ENCODE measurements around the gene SEMA5A. TPM values are rescaled to one million over a fixed set of nuclear protein-coding genes. Genes with fewer than 3 reads are reported as not detected.

The SEMA5A gene
- total and polyA plus RNA-seq, 7 experiments from 2014 or later, result 0.25 to 0.98 (median 0.46) TPM; not detected in 1

- H3K36me3 Mint-ChIP-seq, result no peaks in the 10 kb centered on the region
- H3K27ac Mint-ChIP-seq, result no peak overlapping the region
- intact Hi-C loops (cut with micrococcal nuclease), result no loop called here
- H3K27ac ChIP-seq (ENCODE audit: low read depth, low read length), result no peak overlapping the region
- H3K4me3 ChIP-seq (ENCODE audit: low read length), result no peak overlapping the region
- H3K9me3 Mint-ChIP-seq, result peaks cover 0 to 13% (median 4%) of the 10 kb centered on the region in 11 donors
- H3K27me3 Mint-ChIP-seq, result no peaks in the 10 kb centered on the region
- CTCF ChIA-PET, result no interaction called here
- no peaks in the 10 kb centered on the region for H3K9me3 ChIP-seq (ENCODE audit: control insufficient read depth in 2 of 3, low read length in 3 of 3)
- POLR2A ChIA-PET, result no interaction called here
- H3K4me3 Mint-ChIP-seq, result no peak overlapping the region
- ATAC-seq (no peak), DNase-seq (no peak)
- H3K36me3 ChIP-seq (ENCODE audit: control insufficient read depth in 2 of 3, insufficient read depth in 3 of 3, low read length in 3 of 3), result no peaks in the 10 kb centered on the region
- no peaks in the 10 kb centered on the region for H3K4me1 ChIP-seq (ENCODE audit: control insufficient read depth in 2 of 2, insufficient read depth in 2 of 2, low read length in 2 of 2)
- peaks cover 0 to 2% (median 0%) of the 10 kb centered on the region in 7 donors for H3K4me1 Mint-ChIP-seq
- no peaks in the 10 kb centered on the region for H3K27me3 ChIP-seq (ENCODE audit: control insufficient read depth in 2 of 2, insufficient read depth in 2 of 2, low read length in 2 of 2)
Observed at GRCh38 chr5:9454012-9454481, 91.8 kb downstream of the SEMA5A start.

DNA sequence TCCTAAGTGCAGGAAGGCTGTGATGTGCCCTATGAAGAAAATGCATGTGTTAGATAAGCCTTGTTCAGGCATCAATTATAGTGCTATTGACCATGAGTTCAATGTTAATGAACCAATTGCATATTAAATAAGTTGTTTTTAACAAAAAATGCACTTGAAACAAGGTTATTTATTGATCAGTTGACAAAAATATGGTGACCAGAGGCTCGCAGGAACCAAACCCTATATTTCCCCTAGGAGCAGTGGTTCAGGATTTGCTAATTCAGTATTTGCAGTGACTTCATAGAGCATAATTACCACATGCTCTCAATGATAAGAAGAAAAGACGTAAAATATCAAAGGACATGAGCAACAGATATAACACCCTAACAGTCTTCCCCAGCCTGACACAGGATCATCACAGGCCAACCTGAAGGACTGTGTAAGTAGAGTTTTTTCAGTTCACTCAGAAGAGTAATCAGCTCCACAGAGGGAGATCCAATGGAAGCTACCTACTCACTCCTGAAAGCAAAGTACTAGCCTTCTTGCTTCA, 92.3 kb downstream of the SEMA5A start:
- H3K27ac ChIP-seq (ENCODE audit: low read depth, low read length), result no peak overlapping the region
- Mint-ChIP-seq H3K36me3 (no peaks in the 10 kb centered on the region), H3K9me3 (peaks cover 0 to 17% (median 5%) of the 10 kb centered on the region in 11 donors), H3K27ac (no peak overlapping the region), H3K27me3 (no peaks in the 10 kb centered on the region), H3K4me1 (peaks cover 0 to 2% (median 0%) of the 10 kb centered on the region in 7 donors), H3K4me3 (no peak overlapping the region)
- ATAC-seq, result no peak
- H3K4me1 ChIP-seq (ENCODE audit: control insufficient read depth in 2 of 2, insufficient read depth in 2 of 2, low read length in 2 of 2), result no peaks in the 10 kb centered on the region
- ChIA-PET CTCF (no interaction called here), POLR2A (no interaction called here)
- no peak for DNase-seq
- no peaks in the 10 kb centered on the region for H3K36me3 ChIP-seq (ENCODE audit: control insufficient read depth in 2 of 3, insufficient read depth in 3 of 3, low read length in 3 of 3)
- no peak overlapping the region for H3K4me3 ChIP-seq (ENCODE audit: low read length)
- H3K27me3 ChIP-seq (ENCODE audit: control insufficient read depth in 2 of 2, insufficient read depth in 2 of 2, low read length in 2 of 2), result no peaks in the 10 kb centered on the region
- intact Hi-C loops (cut with micrococcal nuclease), result no loop called here
- no peaks in the 10 kb centered on the region for H3K9me3 ChIP-seq (ENCODE audit: control insufficient read depth in 2 of 3, low read length in 3 of 3)

DNA sequence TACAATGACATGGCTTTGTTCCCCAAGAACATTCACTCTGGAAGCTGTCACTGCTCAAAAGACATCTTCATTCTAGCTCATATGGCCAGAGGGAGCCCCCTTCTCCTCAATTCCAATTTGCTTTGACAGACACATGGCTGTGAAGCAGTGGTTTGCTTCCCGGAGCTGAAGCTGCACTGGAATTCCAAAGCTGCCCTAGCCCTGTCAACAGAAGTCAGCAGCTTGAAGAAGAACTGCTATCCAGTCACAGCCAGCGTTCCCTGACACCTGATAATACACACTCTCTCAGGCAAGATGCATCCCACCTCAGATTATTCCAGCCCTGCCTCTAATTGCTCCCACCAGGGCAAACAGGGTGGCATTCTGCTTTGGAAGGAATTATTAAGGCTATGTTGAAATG, 93.7 kb downstream of the SEMA5A start:
- Histone ChIP-seq H3K4me1 (ENCODE audit: control insufficient read depth in 2 of 2, insufficient read depth in 2 of 2, low read length in 2 of 2) (no peaks in the 10 kb centered on the region), H3K4me3 (ENCODE audit: low read length) (no peak overlapping the region), H3K9me3 (ENCODE audit: control insufficient read depth in 2 of 3, low read length in 3 of 3) (no peaks in the 10 kb centered on the region), H3K36me3 (ENCODE audit: control insufficient read depth in 2 of 3, insufficient read depth in 3 of 3, low read length in 3 of 3) (no peaks in the 10 kb centered on the region), H3K27me3 (ENCODE audit: control insufficient read depth in 2 of 2, insufficient read depth in 2 of 2, low read length in 2 of 2) (no peaks in the 10 kb centered on the region), H3K27ac (ENCODE audit: low read depth, low read length) (no peak overlapping the region)
- ChIA-PET CTCF (no interaction called here), POLR2A (no interaction called here)
- Mint-ChIP-seq H3K36me3 (no peaks in the 10 kb centered on the region), H3K4me3 (no peak overlapping the region), H3K27ac (no peak overlapping the region), H3K9me3 (peaks cover 0 to 20% (median 4%) of the 10 kb centered on the region in 11 donors), H3K27me3 (no peaks in the 10 kb centered on the region), H3K4me1 (peaks cover 0 to 2% (median 0%) of the 10 kb centered on the region in 7 donors)
- intact Hi-C loops (cut with micrococcal nuclease), result no loop called here
- no peak for DNase-seq
- no peak for ATAC-seq

DNA sequence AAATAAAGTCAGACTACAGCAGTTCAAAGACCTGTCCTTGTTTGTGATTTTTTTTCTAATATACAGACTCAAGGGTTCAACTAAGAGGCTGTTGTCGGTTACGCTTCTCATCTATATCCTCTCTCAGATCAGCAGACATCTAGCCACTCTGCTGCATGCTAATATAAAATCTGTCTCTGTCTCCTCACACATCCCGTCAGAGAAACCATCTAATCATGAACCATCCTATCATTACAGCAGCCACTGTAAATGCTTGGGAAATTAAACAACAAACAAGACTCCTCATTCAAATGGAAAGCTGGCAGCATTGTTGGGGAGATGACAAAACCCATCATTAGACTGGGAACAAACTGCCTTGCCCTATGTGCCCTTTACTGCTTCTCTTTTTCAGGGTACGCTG, 94.8 kb downstream of the SEMA5A start:
- ChIA-PET POLR2A (no interaction called here), CTCF (no interaction called here)
- no peak for ATAC-seq
- intact Hi-C loops (cut with micrococcal nuclease), result no loop called here
- peaks cover 0 to 2% (median 0%) of the 10 kb centered on the region in 7 donors for H3K4me1 Mint-ChIP-seq
- H3K27me3 ChIP-seq (ENCODE audit: control insufficient read depth in 2 of 2, insufficient read depth in 2 of 2, low read length in 2 of 2), result no peaks in the 10 kb centered on the region
- H3K4me3 ChIP-seq (ENCODE audit: low read length), result no peak overlapping the region
- H3K27me3 Mint-ChIP-seq, result no peaks in the 10 kb centered on the region
- no peaks in the 10 kb centered on the region for H3K9me3 ChIP-seq (ENCODE audit: control insufficient read depth in 2 of 3, low read length in 3 of 3)
- H3K36me3 ChIP-seq (ENCODE audit: control insufficient read depth in 2 of 3, insufficient read depth in 3 of 3, low read length in 3 of 3), result no peaks in the 10 kb centered on the region
- no peak overlapping the region for H3K27ac ChIP-seq (ENCODE audit: low read depth, low read length)
- H3K27ac Mint-ChIP-seq, result no peak overlapping the region
- peaks cover 2 to 20% (median 4%) of the 10 kb centered on the region in 11 donors for H3K9me3 Mint-ChIP-seq
- no peaks in the 10 kb centered on the region for H3K36me3 Mint-ChIP-seq
- no peaks in the 10 kb centered on the region for H3K4me1 ChIP-seq (ENCODE audit: control insufficient read depth in 2 of 2, insufficient read depth in 2 of 2, low read length in 2 of 2)
- H3K4me3 Mint-ChIP-seq, result no peak overlapping the region
- DNase-seq, result no peak

- DNase-seq (no peak), ATAC-seq (no peak)
- Histone ChIP-seq H3K9me3 (ENCODE audit: control insufficient read depth in 2 of 3, low read length in 3 of 3) (no peaks in the 10 kb centered on the region), H3K36me3 (ENCODE audit: control insufficient read depth in 2 of 3, insufficient read depth in 3 of 3, low read length in 3 of 3) (no peaks in the 10 kb centered on the region), H3K27ac (ENCODE audit: low read depth, low read length) (no peak overlapping the region), H3K4me3 (ENCODE audit: low read length) (no peak overlapping the region), H3K27me3 (ENCODE audit: control insufficient read depth in 2 of 2, insufficient read depth in 2 of 2, low read length in 2 of 2) (no peaks in the 10 kb centered on the region), H3K4me1 (ENCODE audit: control insufficient read depth in 2 of 2, insufficient read depth in 2 of 2, low read length in 2 of 2) (no peaks in the 10 kb centered on the region)
- no peaks in the 10 kb centered on the region for H3K36me3 Mint-ChIP-seq
- peaks cover 0 to 2% (median 0%) of the 10 kb centered on the region in 7 donors for H3K4me1 Mint-ChIP-seq
- no peak overlapping the region for H3K27ac Mint-ChIP-seq
- H3K4me3 Mint-ChIP-seq, result no peak overlapping the region
- ChIA-PET POLR2A (no interaction called here), CTCF (no interaction called here)
- peaks cover 0 to 23% (median 10%) of the 10 kb centered on the region in 11 donors for H3K9me3 Mint-ChIP-seq
- no peaks in the 10 kb centered on the region for H3K27me3 Mint-ChIP-seq
- intact Hi-C loops (cut with micrococcal nuclease), result no loop called here
Observed at GRCh38 chr5:9447691-9448090, 98.2 kb downstream of the SEMA5A start.

DNA sequence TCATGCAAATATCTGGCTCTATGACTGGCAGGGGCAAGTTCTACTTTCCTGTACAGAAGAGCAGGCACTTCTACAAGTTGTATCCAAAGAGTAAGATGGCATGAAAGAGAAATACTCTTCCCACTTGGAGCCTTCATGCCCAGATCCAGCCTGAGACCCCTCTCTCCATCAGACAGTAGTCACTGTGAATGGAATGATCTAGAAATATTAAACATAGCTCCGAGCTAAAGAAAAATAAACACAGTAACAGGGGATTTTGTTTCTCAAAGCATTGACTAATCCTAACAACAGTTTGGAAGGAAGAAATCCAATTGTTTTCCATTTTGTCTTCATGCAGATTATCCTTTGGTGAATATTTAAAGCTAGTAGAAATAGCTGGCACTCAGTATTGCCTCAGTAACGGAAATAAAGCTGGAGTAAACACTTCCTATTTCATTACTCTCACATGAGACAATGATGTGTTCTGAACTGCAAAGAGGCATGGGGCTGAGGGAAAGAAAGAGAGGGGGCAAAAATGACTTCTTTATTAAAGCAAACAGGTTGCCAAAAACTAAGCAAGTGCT, 100.0 kb downstream of the SEMA5A start:
- H3K36me3 ChIP-seq (ENCODE audit: control insufficient read depth in 2 of 3, insufficient read depth in 3 of 3, low read length in 3 of 3), result no peaks in the 10 kb centered on the region
- ChIA-PET CTCF (no interaction called here), POLR2A (no interaction called here)
- H3K9me3 ChIP-seq (ENCODE audit: control insufficient read depth in 2 of 3, low read length in 3 of 3), result peaks cover 0 to 6% (median 0%) of the 10 kb centered on the region in 3 experiments
- DNase-seq (no peak), ATAC-seq (no peak)
- Mint-ChIP-seq H3K27ac (no peak overlapping the region), H3K4me3 (no peak overlapping the region), H3K4me1 (no peaks in the 10 kb centered on the region), H3K36me3 (no peaks in the 10 kb centered on the region), H3K9me3 (peaks cover 6 to 37% (median 14%) of the 10 kb centered on the region in 11 donors), H3K27me3 (no peaks in the 10 kb centered on the region)
- intact Hi-C loops (cut with micrococcal nuclease), result no loop called here
- H3K4me1 ChIP-seq (ENCODE audit: control insufficient read depth in 2 of 2, insufficient read depth in 2 of 2, low read length in 2 of 2), result no peaks in the 10 kb centered on the region
- no peak overlapping the region for H3K4me3 ChIP-seq (ENCODE audit: low read length)
- no peak overlapping the region for H3K27ac ChIP-seq (ENCODE audit: low read depth, low read length)
- no peaks in the 10 kb centered on the region for H3K27me3 ChIP-seq (ENCODE audit: control insufficient read depth in 2 of 2, insufficient read depth in 2 of 2, low read length in 2 of 2)

GRCh38 chr5:9444346-9444745, 101.5 kb downstream of the SEMA5A start:
- no peak overlapping the region for H3K4me3 Mint-ChIP-seq
- intact Hi-C loops (cut with micrococcal nuclease), result no loop called here
- no peaks in the 10 kb centered on the region for H3K36me3 Mint-ChIP-seq
- H3K27me3 Mint-ChIP-seq, result no peaks in the 10 kb centered on the region
- CTCF ChIA-PET, result no interaction called here
- H3K9me3 Mint-ChIP-seq, result peaks cover 6 to 37% (median 14%) of the 10 kb centered on the region in 11 donors
- Histone ChIP-seq H3K4me1 (ENCODE audit: control insufficient read depth in 2 of 2, insufficient read depth in 2 of 2, low read length in 2 of 2) (no peaks in the 10 kb centered on the region), H3K9me3 (ENCODE audit: control insufficient read depth in 2 of 3, low read length in 3 of 3) (peaks cover 0 to 6% (median 0%) of the 10 kb centered on the region in 3 experiments), H3K27me3 (ENCODE audit: control insufficient read depth in 2 of 2, insufficient read depth in 2 of 2, low read length in 2 of 2) (no peaks in the 10 kb centered on the region), H3K36me3 (ENCODE audit: control insufficient read depth in 2 of 3, insufficient read depth in 3 of 3, low read length in 3 of 3) (no peaks in the 10 kb centered on the region), H3K27ac (ENCODE audit: low read depth, low read length) (no peak overlapping the region), H3K4me3 (ENCODE audit: low read length) (no peak overlapping the region)
- no peak for DNase-seq
- ATAC-seq, result no peak
- no peaks in the 10 kb centered on the region for H3K4me1 Mint-ChIP-seq
- POLR2A ChIA-PET, result no interaction called here
- H3K27ac Mint-ChIP-seq, result no peak overlapping the region
